SU-DHL-6 (cell line): ENCODE results near the gene PLEKHD1.

Experiments used
- H2AFZ ChIP-seq: fragments of 200-600 bp; sonication (generic); 2 replicates; pipeline ENCODE4 v1.6.1; 2014; ENCODE audit warnings: low read depth, mild to moderate bottlenecking, moderate library complexity, mixed read lengths, antibody characterized with exemption, low read length; ENCODE audit not compliant: severe bottlenecking
- H3F3A ChIP-seq: fragments of 200-600 bp; shearing (Covaris generic); 2 replicates; pipeline ENCODE4 v1.6.0; 2016; ENCODE audit warnings: antibody characterized with exemption, mild to moderate bottlenecking; ENCODE audit not compliant: insufficient read depth
- H3K27ac ChIP-seq: fragments of 200-600 bp; sonication (generic); 2 replicates; pipeline ENCODE4 v1.5.1; 2016; ENCODE audit warnings: low read depth, mild to moderate bottlenecking, low read length, moderate library complexity, mixed read lengths
- H3K27me3 ChIP-seq: fragments of 200-600 bp; sonication (generic), shearing (Covaris generic); 2 replicates; pipeline ENCODE4 v1.6.0; 2014; ENCODE audit warnings: mild to moderate bottlenecking, low read length
- H3K36me3 ChIP-seq: fragments of 200-600 bp; sonication (generic); 2 replicates; pipeline ENCODE4 v1.6.1; 2014; ENCODE audit warnings: mild to moderate bottlenecking, low read length, mixed read lengths
- H3K4me2 ChIP-seq: fragments of 300-600, 200-600 bp; shearing (Covaris generic), sonication (generic); 2 replicates; pipeline ENCODE4 v1.6.0; 2014; ENCODE audit warnings: low read length, low read depth, mild to moderate bottlenecking; ENCODE audit not compliant: poor library complexity, severe bottlenecking
- H3K4me3 ChIP-seq: fragments of 200-600 bp; sonication (generic); 2 replicates; pipeline ENCODE4 v1.5.1; 2014; ENCODE audit warnings: antibody characterized with exemption, low read length, mild to moderate bottlenecking, mixed read lengths; ENCODE audit not compliant: insufficient read depth, poor library complexity, severe bottlenecking
- H3K79me2 ChIP-seq: fragments of 200-600 bp; sonication (generic); 2 replicates; pipeline ENCODE4 v1.6.1; 2014; ENCODE audit warnings: mild to moderate bottlenecking, low read length, moderate library complexity; ENCODE audit not compliant: insufficient read depth
- H3K9ac ChIP-seq: fragments of 200-600 bp; sonication (generic); 2 replicates; pipeline ENCODE4 v1.7.0; 2014; ENCODE audit warnings: mild to moderate bottlenecking, low read length
- H3K9me2 ChIP-seq: fragments of 200-600 bp; sonication (generic); replicated peaks from 2 replicates; pipeline ENCODE4 v1.6.1; 2014; ENCODE audit warnings: low read length; ENCODE audit not compliant: insufficient read depth
- H3K9me3 ChIP-seq: fragments of 200-600 bp; sonication (generic); 2 replicates; pipeline ENCODE4 v1.6.1; 2014; ENCODE audit warnings: low read length, mixed read lengths; ENCODE audit not compliant: insufficient read depth
- H4K20me1 ChIP-seq: fragments of 200-600 bp; sonication (generic); 2 replicates; pipeline ENCODE4 v1.6.1; 2014; ENCODE audit warnings: low read depth, mild to moderate bottlenecking, antibody characterized with exemption, low read length, moderate library complexity, mixed read lengths
- EZH2phosphoT487 ChIP-seq: fragments of 200-600 bp; sonication (generic), shearing (Covaris generic); conservative IDR thresholded peaks from 2 replicates; pipeline ENCODE4 v1.6.1; 2018; ENCODE audit warnings: mild to moderate bottlenecking, antibody characterized with exemption, low read length, moderate library complexity, mixed read lengths
- TF ChIP-seq, protein P1 (sequence below): fragments of 200-600 bp; sonication (generic); IDR thresholded peaks from one replicate; pipeline ENCODE4 v1.5.1; 2017; ENCODE audit warnings: antibody characterized with exemption, mild to moderate bottlenecking, low read length, moderate library complexity; ENCODE audit not compliant: insufficient read depth, poor library complexity, severe bottlenecking

The PLEKHD1 gene

GRCh38 chr14:69499436-69499835, 14.9 kb downstream of the PLEKHD1 start:
- Histone ChIP-seq H2AFZ (no peak overlapping the region), H3K27ac (no peak overlapping the region), H3K27me3 (no peaks in the 10 kb centered on the region)

DNA sequence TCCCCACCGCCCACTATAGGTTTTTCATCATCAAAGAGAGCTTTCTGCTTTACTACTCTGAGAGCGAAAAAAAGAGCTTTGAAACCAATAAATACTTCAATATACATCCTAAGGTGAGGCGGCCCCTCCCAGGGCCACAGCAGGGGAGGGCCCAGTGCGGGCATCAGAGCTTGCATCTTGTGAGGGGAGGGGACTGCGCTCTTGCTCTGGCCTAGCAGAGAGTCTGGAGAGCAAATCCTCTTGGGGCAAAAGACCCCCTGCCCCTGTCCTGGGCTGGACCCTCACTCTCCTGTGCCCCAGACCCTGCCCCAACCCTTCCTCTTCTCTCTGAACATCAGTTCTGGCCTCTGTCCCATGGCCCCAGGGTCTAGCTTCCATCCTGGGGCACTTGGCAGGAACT, 15.6 kb downstream of the PLEKHD1 start:
- Histone ChIP-seq H3K4me2 (no peak overlapping the region), H2AFZ (no peak overlapping the region), H3K36me3 (no peaks in the 10 kb centered on the region), H3K4me3 (no peak overlapping the region), H3K27ac (no peak overlapping the region), H3K27me3 (no peaks in the 10 kb centered on the region), H3F3A (no peaks in the 10 kb centered on the region), H3K9me3 (no peaks in the 10 kb centered on the region), H4K20me1 (no peaks in the 10 kb centered on the region), H3K9me2 (no peaks in the 10 kb centered on the region), H3K9ac (no peak overlapping the region), H3K79me2 (no peaks in the 10 kb centered on the region)
- TF ChIP-seq EZH2phosphoT487 = no peak
- TF ChIP-seq, protein P1, sequence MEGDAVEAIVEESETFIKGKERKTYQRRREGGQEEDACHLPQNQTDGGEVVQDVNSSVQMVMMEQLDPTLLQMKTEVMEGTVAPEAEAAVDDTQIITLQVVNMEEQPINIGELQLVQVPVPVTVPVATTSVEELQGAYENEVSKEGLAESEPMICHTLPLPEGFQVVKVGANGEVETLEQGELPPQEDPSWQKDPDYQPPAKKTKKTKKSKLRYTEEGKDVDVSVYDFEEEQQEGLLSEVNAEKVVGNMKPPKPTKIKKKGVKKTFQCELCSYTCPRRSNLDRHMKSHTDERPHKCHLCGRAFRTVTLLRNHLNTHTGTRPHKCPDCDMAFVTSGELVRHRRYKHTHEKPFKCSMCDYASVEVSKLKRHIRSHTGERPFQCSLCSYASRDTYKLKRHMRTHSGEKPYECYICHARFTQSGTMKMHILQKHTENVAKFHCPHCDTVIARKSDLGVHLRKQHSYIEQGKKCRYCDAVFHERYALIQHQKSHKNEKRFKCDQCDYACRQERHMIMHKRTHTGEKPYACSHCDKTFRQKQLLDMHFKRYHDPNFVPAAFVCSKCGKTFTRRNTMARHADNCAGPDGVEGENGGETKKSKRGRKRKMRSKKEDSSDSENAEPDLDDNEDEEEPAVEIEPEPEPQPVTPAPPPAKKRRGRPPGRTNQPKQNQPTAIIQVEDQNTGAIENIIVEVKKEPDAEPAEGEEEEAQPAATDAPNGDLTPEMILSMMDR = no peak

More at GRCh38 chr14:69499436-69499835, 14.9 kb downstream of the PLEKHD1 start:
- H3K4me2 ChIP-seq = no peak overlapping the region
- H3K9ac ChIP-seq = no peak overlapping the region
- no peaks in the 10 kb centered on the region for H3F3A ChIP-seq
- H3K9me2 ChIP-seq = no peaks in the 10 kb centered on the region
- H4K20me1 ChIP-seq = no peaks in the 10 kb centered on the region
- TF ChIP-seq, protein P1 = no peak
- TF ChIP-seq EZH2phosphoT487 = no peak
- H3K36me3 ChIP-seq = no peaks in the 10 kb centered on the region
- H3K79me2 ChIP-seq = no peaks in the 10 kb centered on the region
- no peak overlapping the region for H3K4me3 ChIP-seq
- no peaks in the 10 kb centered on the region for H3K9me3 ChIP-seq

DNA sequence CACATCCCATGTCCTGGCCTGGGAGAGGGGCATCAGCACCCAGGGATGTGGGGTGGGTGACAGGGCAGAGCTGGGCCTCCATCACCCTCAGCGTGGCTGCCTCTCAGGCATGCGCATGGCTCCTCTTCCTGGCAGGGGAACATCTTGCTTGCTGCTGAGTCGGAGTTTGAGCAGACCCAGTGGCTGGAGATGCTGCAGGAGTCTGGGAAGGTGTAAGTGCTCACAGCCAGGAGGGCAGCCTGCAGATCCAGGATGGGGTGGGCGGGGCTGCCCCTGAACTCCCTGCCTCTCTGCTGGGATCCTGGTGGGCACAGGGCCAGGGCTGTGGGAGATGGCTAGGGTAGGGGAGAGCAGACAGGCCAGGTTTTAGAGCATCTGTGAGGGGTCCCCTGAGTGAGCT, 16.2 kb downstream of the PLEKHD1 start:
- Histone ChIP-seq H3F3A (no peaks in the 10 kb centered on the region), H3K4me3 (no peak overlapping the region), H3K36me3 (no peaks in the 10 kb centered on the region), H3K27me3 (no peaks in the 10 kb centered on the region), H3K79me2 (no peaks in the 10 kb centered on the region), H2AFZ (no peak overlapping the region), H3K9me3 (no peaks in the 10 kb centered on the region), H3K9me2 (no peaks in the 10 kb centered on the region), H3K4me2 (no peak overlapping the region), H3K27ac (no peak overlapping the region), H3K9ac (no peak overlapping the region), H4K20me1 (no peaks in the 10 kb centered on the region)
- TF ChIP-seq, protein P1 = no peak
- no peak for TF ChIP-seq EZH2phosphoT487
